GM10248 (cell line): ENCODE results near the gene FAT3.

ENCODE experiments used
- CTCF ChIA-PET: fragments of 300-600 bp; sonication (Branson Sonifier 250); formaldehyde crosslinking; extraction: SDS; loops from one replicate; lab custom pipeline; 2021; ENCODE audit warnings: antibody characterized with exemption; lab: Yijun Ruan, JAX
- POLR2A ChIA-PET: fragments of 350-650 bp; sonication (Branson Sonifier 250); formaldehyde crosslinking; extraction: SDS; loops from one replicate; lab custom pipeline; 2020; ENCODE audit warnings: antibody characterized with exemption; lab: Yijun Ruan, JAX
- DNase-seq: peaks from one replicate; pipeline ENCODE4 v3.0.0; 2012; ENCODE audit errors: extremely low spot score
- TF ChIP-seq, protein P1 (sequence below): IDR thresholded peaks from 2 replicates; pipeline ENCODE4 v1.5.1; 2012; ENCODE audit warnings: mild to moderate bottlenecking, low read depth; ENCODE audit errors: extremely low read depth, missing control alignments, control extremely low read depth

The FAT3 gene

DNA sequence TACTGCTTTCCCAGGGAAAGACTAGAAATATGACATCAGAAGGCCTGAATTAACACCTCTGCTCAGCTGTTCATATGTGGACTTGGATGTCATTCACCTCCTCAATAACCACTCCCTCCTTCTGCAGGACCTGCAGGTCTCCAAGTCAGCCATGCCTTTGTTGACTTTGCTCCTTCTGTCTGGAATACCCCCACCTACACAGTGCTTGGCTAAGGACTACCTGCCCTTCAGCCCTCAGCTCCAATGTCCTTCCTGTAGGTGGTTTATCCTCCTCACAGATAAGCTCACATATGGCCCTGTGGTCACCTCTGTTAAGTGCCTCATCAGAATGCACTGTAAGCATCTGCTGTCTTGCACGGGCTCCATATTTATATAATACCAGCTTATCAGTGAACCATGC, 26.4 kb upstream of the FAT3 start:
- no peak for DNase-seq
- POLR2A ChIA-PET: no interaction called here

DNA sequence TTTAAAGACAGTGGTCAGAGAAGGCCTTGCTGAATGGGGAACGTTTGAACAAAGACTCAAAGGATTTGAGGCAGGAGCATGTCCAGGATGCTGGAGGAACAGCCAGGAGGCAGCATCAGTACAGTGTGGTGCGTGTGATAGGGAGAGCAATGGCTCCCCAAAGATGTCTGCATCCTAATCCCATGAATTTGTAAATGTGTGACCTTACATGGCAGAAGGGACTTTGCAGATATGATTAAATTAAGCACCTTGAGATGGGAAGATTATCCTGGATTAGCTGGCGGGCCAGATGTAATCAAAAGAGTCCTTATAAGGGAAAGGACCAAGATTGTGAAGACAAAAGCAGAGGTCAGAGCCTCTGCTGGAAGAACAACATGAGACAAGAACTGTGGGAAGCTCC, 24.6 kb upstream of the FAT3 start:
- ChIA-PET POLR2A (no interaction called here), CTCF (no interaction called here)
- DNase-seq: no peak
- TF ChIP-seq, protein P1, sequence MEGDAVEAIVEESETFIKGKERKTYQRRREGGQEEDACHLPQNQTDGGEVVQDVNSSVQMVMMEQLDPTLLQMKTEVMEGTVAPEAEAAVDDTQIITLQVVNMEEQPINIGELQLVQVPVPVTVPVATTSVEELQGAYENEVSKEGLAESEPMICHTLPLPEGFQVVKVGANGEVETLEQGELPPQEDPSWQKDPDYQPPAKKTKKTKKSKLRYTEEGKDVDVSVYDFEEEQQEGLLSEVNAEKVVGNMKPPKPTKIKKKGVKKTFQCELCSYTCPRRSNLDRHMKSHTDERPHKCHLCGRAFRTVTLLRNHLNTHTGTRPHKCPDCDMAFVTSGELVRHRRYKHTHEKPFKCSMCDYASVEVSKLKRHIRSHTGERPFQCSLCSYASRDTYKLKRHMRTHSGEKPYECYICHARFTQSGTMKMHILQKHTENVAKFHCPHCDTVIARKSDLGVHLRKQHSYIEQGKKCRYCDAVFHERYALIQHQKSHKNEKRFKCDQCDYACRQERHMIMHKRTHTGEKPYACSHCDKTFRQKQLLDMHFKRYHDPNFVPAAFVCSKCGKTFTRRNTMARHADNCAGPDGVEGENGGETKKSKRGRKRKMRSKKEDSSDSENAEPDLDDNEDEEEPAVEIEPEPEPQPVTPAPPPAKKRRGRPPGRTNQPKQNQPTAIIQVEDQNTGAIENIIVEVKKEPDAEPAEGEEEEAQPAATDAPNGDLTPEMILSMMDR: no peak

More for the DNA sequence above, 26.4 kb upstream of the FAT3 start:
- TF ChIP-seq, protein P1: no peak
- CTCF ChIA-PET: no interaction called here

DNA sequence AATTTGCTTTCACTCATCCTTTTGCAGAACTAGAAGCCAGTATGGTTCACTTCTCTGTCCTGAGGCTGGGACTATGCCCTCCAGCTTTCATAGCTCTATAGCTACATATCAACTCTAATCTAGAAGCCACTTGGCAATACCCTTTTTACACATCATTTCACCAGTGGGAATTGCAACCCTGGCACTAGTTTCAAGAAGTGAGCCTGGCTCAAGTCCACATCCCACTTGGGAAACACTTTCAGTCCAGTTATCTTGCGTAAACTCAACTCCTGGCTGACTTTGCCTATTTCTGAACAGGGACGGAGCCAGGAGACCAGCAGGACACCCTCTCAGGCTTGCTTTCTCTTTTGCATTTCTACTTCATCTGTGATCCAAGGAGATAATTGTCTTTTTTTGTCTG, 19.9 kb upstream of the FAT3 start:
- ChIA-PET POLR2A (no interaction called here), CTCF (no interaction called here)
- DNase-seq: no peak
- TF ChIP-seq, protein P1: no peak

DNA sequence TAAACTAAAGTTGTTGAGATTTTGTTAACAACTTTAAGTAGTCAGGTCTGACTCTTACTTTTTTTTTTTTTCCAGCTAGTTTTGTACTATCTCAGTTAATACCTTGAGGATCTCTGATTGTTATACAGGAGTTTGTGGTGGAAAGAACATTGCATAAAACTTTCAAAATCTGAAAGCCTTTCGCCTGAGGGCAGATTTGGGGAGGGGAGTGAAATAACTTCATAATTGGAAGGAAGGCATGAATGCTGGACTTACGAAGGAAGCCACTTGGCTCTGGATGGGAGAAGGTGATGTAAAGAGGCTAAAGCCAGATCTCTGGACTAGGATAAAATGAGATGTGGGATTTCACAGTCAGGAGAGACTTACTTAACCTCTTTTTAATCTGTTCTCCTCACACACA, 18.2 kb upstream of the FAT3 start:
- ChIA-PET POLR2A (no interaction called here), CTCF (no interaction called here)
- DNase-seq: no peak
- TF ChIP-seq, protein P1: no peak

DNA sequence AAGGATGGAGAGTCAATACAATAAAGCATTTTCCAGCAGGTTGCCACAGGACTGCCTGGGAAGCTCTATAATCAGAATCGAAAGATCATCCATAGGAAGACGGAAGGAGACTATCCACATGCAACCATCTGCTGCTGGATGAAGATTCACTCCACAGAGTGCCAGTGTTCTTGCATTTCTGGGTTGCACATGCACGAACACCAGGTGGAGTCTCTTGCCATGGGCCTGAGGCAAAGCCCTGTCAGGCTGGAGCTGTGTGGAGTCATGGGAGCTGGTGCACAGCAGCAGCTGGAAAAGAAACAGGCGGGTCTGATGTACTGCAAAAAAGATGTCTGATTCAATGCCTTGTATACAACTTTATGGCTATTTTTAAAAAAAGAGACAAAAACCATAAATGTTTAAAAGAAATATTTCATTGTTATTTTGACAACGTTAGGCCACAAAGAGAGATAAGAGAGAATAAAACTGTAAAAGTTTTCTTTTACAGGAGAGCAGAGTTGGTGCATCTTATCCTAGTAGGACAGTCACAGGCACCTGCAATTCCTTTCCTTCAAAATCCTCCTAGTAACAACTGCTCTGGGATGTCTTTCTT, 12.9 kb upstream of the FAT3 start:
- CTCF ChIA-PET: no interaction called here
- TF ChIP-seq, protein P1: no peak
- DNase-seq: no peak
- POLR2A ChIA-PET: no interaction called here

DNA sequence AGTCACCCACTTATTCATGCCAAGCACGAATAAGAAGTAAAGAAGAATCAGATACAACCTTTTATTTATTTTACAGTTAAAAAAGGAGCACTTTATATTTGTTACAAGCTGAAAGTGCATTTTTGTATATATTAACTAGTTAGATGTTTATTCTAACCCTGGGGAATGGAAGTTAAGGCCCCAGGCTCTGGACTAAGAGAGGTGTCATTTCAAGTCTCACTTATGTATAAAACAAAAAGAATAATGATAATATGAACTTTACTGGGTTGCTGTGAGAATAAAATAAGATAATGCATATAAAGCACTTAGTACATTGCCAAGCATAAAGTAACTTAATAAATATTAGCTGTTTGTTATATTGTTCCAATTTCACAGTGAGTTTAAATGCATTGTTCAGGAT, 12.1 kb upstream of the FAT3 start:
- TF ChIP-seq, protein P1: no peak
- ChIA-PET POLR2A (no interaction called here), CTCF (no interaction called here)
- DNase-seq: no peak

DNA sequence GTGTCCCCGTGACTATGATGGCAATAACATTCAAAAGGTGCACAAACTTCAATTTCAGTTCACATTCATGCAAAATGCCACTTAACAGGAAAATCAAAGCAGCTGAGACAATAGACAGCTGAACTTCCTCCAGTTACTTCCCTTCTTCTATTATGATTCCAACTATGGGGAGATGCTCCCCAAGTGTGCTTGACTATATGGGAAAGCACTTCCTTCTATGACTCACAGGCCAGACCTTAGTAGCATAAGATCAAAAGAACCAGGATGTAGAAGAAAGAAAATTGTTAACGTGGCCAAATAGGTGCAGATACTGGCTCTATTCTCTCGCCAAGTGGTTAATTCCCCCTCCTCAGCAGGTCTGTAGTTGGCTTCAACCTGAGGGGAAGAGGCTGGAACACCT, 7.8 kb upstream of the FAT3 start:
- DNase-seq: no peak
- POLR2A ChIA-PET: no interaction called here
- CTCF ChIA-PET: no interaction called here
- TF ChIP-seq, protein P1: no peak
